HG03097 (cell line): ENCODE measurements around the gene RD3L.
"Not testable (repeated sequence)": the region's sequence is repeated elsewhere in the genome, so short reads cannot be mapped to it uniquely, and the experiment has no call there.

Experiments used
- ATAC-seq: cut with Tn5 transposase; IDR thresholded peaks from one replicate; pipeline ENCODE4 v1.9.1; 2021; ENCODE audit not compliant: unreplicated experiment, low FRiP score

RD3L gene

DNA sequence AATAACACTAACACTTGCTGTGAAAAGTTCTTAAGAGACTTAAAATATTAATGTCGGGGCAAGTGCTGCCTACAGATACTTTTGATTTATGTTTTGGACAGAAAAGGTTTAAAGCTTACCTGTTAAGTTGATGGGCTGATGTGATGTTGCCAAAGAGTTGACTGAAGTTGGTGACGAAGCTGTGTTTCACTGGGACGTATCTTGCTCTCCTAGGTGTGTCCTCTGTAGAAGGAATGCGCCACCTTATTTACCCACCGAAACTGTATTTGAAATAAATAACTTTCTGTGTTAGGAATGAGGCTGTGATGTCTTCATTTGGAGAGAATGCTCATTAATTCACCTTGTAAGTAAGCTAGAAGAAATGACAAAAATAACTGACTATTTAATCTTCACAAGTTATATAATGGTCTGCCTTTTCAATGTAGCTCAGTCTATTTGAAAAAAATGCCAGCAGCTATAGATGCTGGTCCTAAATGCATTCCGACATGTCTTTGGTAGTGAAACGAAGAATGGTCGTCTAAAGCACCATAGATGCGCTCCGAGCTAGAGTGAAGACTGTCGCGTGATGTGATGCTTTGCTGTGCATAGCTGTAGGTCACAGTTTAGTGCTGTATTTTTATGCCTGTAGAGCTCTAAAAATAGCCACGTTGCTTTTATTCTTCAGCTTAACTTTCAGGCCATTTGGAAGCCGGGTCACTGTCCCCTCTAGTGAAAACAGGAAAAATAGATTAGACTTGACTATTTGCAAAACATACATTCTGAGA, at the start of gene RD3L:
Gene RD3L, minus strand, starts transcription at position 557 of the 764 bp plus-strand sequence. CDS start 834 bp downstream, outside the sequence.
- ATAC-seq = no peak

DNA sequence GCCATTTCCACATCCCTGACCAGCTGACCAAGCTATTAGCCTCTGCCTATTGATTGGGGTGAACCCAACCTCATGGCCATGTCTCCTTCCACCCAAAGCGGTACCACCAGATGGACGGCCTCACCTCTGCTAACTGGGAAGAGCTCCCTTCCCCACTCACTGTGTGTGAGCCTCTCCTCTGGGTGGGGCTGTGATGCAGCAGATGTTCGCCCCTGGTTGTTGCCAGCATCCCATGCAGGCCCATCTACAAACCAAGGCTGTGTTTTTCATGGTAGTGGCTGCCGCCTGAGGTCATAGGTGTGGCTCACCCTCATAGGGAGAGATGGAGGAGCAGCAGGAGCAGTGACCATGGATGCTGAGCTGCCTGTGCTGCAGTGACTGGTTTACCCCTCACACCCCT, 47.6 kb upstream of the RD3L start:
- ATAC-seq = no peak

DNA sequence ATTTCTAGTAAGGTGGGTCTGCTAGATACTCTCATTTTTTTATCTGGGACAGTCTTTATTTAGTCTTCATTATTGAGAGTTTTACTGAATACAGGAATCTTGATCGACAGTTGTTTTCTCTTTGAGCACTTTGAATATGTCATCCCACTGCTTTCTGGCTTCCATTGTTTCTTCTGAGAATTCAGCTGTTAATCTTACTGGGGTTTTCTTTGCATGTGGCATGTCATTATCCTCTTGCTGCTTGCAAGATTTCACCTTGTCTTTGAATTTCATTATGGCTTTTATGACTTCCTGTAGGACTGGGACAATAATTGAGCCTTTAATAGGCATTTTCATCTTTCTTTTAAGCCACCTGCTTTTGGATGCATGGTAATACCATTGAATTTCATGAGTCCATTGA, 46.7 kb upstream of the RD3L start:
- ATAC-seq = no peak

DNA sequence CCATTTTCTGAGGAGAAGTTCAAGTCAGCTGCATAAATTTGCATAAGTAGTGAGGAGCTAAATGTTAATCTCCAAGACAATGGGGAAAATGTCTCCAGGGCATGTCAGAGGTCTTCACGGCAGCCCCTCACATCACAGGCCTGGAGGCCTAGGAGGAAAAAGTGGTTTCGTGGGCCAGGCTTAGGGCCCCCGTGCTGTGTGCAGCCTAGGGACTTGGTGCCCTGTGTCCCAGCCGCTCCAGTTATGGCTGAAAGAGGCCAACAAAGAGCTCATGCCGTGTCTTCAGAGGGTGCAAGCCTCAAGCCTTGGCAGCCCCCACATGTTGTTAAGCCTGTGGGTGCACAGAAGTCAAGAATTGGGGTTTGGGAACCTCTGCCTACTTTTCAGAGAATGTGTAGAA, 41.9 kb upstream of the RD3L start:
- ATAC-seq = no peak

DNA sequence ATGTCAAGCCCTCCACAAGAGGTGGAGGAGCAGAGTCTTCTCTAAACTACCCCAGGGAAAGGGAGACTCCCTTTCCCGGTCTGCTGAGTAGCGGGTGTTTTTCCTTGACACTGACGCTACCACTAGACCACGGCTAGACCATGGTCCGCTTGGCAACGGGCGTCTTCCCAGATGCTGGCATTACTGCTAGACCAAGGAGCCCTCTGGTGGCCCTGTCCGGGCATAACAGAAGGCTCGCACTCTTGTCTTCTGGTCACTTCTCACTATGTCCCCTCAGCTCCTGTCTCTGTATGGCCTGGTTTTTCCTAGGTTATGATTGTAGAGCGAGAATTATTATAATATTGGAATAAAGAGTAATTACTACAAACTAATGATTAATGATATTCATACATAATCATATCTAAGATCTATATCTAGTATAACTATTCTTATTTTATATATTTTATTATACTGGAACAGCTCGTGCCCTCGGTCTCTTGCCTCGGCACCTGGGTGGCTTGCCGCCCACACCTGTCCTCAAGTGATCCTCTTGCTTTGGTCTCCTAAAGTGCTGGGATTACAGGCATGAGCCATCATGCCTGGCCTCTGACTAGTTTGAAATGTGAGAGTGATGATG, 38.4 kb upstream of the RD3L start:
- ATAC-seq = not testable (repeated sequence)

DNA sequence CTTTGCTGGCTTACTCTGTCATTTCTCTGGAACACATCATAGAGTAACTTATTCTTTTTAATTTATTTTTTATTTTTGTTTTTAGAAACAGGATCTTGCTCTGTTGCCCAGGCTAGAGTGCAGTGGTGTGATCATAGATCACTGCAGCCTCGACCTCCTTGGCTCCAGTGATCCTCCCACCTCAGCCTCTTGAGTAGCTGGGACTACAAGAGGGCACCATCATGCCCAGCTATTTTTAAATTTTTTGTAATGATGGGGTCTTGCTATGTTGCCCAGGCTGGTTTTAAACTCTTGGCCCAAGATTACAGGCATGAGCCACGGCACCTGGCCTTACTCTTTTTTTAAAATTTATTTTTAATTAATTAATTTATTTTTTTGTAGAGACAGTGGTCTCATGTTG, 32.2 kb upstream of the RD3L start:
- no peak for ATAC-seq

DNA sequence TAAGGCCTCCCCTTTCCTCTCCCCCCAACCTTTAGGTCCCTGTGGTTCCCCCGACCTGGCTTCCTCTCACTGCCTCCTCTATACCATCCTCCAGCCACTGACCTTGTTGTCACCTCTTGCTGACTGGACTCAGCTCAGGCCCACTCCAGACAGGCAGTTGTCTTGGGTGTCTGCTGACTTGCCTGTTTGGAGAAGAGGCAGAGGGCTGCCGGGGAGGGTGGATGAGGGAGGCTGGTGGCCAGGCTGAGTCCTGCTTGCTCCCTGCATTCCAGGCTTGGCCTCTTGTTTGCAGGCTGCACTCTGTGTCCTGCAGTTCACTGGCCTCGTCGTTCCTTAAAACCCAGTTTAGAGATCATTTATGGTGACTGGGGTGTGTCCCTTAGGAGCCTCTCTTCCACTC, 31.0 kb upstream of the RD3L start:
- ATAC-seq = no peak

DNA sequence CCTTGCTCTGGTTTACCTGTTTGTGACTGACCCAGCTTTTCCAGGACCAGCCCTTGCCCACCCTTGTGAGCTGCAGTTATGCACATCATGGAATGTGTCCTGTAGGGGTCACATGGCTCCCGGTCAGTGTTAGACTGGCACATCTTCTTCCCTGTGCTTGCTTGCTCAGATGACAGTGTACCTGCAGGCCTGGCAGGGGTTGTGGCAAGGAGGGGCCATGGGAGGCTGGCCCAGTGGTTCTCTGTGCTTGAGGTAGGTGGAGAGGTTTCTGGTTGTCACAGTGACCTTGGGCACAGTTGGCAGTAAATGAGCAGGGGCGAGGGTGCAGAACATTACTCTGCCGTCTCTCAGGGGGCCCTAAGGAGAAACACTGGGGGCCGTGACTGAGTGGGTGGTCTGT, 27.6 kb upstream of the RD3L start:
- no peak for ATAC-seq

DNA sequence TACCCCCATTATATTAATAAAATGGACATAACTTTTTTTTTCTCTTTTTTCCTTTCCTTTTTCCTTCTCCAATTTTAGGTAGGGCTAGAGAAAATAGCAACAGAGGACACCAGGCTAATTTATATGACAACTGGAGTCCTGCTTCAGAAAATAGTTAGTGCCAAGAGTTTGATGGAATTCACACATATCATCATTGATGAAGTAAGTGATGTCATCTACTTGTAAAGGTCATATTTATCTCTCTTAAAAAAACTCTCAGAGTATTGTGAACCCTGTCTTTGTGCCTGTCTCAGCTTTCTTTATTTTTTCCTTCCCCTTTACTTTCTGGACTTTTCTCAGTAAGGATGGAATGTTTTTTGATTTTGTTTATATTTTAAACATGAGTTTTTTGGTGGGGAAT, 24.3 kb upstream of the RD3L start:
- ATAC-seq = no peak

DNA sequence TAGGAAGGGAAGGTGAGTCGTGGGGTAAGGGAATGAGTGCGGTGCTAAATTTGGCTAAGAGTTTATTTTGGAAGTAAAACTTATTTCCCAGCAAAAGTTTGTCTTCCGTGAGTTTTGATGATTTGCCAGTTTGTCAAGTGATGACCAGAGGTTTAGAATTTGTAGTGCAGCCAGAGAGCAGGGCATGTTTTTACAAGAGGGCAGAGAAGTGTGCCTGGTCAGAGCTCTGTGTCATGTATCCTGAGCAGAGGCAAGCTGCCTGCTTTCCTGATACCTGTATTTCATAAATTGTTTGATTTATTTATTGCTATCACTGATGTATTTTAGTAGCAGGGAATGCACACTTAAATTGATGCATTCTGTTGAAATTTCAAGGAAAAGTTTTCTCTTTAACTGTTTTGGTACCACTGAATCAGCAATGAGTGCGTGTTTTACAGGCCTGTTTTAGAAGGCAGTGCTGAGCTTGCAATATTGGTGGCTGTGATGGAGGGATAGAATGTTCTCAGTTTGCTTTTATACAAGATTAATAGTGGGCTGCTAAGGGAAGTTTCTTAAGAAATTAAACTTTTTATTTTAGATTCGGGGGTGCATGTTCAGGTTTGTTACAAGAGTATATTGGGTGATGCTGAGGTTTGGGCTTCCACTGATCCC, 19.7 kb upstream of the RD3L start:
- ATAC-seq = no peak

DNA sequence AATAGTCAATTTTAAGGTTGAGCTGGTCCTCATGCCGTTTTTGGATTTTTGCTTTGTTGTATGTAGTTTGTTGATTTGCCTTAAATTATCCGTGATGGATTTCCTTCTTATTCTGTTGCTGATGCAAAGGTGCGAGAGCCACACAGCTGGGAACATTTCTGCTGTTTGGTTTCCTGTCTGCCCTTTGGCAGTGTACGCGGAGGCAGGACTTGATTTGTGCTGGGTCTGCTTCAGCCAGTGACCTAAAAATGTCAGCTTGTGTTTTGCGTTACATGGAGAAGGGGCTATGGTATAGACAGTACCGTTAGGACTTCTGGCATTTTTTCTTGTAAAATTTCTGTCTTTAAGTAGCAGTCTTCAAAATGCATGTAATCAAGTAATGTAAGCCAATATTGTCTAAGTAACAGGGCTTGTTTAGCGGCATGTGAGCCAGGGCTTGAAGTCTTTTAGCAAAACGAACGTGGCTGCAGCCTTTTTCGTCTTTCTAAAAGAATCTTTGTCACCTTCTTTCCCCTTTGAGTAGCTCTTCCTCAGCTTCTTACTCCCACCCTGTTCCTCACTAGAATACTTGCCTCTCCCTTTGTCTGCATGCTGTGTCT, 18.2 kb upstream of the RD3L start:
- ATAC-seq = no peak

DNA sequence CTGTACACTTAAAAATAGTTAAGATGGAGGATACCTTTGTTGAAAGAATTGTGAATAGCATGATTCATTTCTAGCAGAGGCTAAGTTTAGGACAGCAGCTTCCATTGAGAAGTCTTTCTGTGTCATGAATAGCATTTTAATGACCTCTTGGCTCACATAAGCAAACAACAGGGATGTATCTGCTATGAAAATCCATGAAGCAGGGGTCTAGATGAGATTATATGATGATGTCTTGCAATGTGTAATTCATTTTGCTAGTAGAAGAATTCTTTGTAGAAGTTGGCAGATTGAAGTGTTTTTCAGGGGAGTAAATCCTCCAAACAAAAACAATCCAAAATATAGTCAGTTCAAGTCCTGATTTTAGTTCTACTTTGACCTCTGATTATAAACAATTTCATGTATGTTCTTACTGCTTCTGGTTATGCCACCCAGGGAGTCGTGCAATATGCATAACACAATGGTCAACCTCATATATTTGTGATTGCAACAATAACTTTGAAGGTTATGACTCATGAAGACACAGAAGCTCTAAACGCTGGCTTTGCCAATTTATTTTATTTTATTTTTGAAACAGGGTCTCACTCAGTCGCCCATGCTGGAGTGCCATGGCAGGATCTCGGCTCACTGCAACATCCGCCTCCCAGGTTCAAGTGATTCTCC, 6.9 kb upstream of the RD3L start:
- ATAC-seq = no peak

DNA sequence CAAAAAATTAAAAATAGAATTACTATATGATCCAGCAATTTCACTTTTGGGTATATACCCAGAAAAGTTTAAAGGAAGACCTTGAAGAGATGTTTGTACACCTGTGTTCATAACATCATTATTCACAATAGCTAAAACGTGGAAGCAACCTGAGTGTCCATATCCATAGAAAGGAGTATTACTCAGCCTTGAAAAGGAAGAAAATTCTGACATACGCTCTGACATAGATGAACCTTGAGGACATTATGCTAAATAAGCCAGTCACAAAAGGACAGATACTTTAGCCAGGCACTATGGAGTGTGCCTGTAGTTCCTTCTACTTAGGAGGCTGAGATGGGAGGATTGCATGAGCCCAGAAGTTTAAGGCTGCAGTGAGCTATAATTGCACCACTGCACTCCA, 6.1 kb upstream of the RD3L start:
- ATAC-seq = no peak

DNA sequence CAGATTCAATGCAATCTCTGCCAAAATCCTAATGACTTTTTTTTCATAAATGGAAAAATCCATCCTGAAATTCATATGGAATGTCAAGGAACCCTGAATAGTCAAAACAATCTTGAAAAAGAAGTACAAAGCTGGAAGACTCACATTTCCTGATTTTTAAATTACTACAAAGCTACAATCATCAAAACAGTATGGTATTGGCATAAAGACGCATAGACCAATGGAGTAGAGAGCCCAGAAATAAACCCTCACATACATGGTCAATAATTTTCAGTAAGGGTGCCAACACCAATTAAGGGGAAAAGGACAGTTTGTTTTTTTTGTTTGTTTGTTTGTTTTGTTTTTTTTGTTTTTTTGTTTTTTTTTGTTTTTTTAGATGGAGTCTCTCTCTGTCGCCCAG, 4.6 kb upstream of the RD3L start:
- ATAC-seq = no peak

DNA sequence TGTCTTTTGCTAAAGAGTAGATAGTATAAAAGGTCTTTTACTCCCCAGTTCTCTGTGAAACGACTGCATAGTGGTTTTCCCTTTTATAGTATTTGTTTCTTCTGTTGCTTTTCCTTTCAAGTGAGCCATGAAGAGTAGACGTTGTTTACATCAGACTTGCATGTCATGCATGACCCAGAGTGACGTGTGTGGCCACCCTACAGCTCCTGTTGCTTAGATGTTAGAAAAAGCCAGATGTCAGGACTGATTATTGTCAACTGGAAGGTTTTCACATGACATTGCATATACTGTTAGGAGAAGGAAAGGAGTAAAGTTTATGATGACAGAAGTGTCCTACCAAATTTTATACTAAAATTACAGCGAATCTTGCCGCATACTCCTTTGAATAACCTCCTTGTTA, 1.3 kb upstream of the RD3L start:
- ATAC-seq = no peak

DNA sequence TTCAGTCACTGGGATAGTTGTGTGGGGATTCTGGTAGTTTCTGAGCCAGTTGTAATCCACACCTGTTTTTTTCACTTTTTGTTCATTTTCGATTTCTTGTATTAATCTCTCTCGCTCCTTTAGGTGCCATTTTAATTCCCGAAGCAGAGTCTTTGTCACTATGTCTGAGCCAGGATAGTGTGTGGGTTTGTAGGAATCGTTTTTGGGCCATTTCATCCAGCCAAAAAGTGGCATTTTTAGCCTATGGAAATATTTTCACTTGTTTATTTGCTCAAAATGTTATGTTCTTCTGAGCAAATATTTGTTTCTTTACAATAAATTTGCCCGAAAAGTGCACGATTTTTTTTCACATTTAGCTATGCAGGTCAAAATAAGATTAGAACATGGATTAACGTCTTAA, 867 bp downstream of the RD3L start:
- ATAC-seq = no peak

DNA sequence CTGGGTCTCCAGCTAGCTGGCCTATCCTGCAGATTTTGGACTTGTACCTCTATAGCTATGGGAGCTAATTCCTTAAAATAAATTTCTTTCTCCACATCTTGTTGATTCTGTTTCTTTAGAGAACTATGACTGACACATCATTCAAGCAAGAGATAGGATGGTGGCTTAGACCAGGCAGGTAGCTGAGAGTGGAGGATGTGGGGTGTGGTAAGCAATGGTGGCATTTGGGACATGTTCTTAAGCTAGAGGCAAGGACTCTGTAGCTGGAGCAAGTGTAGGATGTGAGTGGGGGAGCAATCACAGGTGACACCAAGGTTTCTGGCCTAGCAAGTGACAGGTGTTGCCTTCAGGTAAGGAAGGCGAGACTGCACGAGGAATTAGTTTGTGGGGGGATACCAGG, 7.2 kb downstream of the RD3L start:
- ATAC-seq = no peak

DNA sequence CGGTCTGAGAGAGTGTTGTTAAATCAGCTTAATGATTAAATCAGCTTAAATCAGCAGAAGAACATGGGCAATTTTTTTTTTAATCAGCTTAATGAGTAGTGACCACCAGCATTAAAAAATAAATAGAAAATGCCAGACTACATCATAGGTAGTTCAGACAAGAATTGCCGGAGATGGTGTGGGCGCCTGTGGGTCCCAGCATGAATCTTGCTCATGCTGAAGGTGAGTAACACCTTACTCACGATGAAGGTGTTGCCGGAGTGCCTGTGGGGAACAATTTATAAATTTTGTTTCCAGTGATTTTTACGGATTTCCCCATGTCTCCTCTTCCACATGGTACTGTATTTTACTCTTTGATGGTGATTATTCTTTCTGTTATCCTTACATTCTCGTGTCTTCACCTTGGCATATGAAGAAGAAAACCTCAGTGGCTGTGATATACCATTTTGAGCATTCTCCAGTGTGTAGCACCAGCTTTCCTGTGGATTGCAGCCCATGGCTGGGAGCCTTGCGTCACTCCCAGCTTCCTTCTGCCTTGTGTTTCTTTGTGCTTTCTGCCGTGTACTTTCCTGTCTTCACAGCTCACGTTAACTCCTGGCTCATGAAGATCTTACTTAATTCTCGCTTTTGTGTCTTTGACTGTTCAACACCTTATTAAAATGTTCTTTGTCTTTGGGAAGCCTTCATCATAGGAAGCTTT, 9.4 kb downstream of the RD3L start:
- no peak for ATAC-seq

DNA sequence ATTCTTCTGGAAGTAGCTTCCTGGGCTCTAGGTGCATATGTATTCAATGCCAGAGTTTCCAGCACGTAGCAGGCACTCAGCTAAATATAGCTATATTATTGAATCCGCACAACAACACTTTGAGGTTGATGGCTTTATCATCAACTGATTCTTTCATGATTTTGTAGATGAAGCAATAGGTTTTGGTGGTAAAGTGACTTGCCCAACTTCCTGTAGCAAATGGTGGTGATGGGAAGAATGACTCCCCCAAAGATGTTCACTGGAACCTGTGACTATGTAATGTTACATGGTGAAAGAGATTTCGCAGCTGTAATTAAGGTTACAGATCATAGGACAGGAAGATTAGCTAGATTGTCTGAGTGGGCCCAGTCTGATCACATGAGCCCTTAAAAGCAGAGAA, 10.9 kb downstream of the RD3L start:
- ATAC-seq = no peak

DNA sequence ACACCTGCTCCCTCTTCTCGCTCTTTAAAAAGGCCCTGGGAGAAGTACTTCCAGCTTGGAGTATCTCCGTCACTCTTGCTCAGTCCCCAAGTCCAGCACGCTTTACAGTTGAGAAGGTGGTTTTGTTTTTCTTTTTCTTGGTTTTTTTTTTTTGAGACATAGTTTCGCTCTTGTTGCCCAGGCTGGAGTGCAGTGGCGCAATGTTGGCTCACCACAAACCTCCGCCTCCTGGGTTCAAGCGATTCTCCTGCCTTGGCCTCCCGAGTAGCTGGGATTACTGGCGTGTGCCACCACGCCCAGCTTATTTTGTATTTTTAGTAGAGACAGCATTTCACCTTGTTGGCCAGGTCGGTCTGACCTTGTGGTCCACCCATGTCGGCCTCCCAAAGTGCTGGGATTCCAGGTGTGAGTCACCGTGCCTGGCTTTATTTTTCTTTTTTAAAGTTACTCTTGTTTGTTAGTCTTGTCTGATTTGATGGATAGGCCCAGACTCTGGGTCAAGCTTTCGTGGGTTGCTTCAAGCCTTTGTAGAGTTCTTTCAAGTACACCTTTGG, 12.2 kb downstream of the RD3L start:
- no peak for ATAC-seq
